GM12872 (cell line): ENCODE results near the gene CERS6.

Experiments
- TF ChIP-seq, protein P1 (sequence below): IDR thresholded peaks from 3 replicates; pipeline ENCODE4 v1.5.1; 2011; ENCODE audit warnings: low read depth, mild to moderate bottlenecking, low read length, moderate library complexity; ENCODE audit not compliant: insufficient read depth

CERS6 gene

GRCh38 chr2:168748461-168748860 is 292.4 kb downstream of the CERS6 start:
- TF ChIP-seq, protein P1, sequence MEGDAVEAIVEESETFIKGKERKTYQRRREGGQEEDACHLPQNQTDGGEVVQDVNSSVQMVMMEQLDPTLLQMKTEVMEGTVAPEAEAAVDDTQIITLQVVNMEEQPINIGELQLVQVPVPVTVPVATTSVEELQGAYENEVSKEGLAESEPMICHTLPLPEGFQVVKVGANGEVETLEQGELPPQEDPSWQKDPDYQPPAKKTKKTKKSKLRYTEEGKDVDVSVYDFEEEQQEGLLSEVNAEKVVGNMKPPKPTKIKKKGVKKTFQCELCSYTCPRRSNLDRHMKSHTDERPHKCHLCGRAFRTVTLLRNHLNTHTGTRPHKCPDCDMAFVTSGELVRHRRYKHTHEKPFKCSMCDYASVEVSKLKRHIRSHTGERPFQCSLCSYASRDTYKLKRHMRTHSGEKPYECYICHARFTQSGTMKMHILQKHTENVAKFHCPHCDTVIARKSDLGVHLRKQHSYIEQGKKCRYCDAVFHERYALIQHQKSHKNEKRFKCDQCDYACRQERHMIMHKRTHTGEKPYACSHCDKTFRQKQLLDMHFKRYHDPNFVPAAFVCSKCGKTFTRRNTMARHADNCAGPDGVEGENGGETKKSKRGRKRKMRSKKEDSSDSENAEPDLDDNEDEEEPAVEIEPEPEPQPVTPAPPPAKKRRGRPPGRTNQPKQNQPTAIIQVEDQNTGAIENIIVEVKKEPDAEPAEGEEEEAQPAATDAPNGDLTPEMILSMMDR = no peak

GRCh38 chr2:168749297-168749696 is 293.2 kb downstream of the CERS6 start:
- TF ChIP-seq, protein P1 = no peak

DNA sequence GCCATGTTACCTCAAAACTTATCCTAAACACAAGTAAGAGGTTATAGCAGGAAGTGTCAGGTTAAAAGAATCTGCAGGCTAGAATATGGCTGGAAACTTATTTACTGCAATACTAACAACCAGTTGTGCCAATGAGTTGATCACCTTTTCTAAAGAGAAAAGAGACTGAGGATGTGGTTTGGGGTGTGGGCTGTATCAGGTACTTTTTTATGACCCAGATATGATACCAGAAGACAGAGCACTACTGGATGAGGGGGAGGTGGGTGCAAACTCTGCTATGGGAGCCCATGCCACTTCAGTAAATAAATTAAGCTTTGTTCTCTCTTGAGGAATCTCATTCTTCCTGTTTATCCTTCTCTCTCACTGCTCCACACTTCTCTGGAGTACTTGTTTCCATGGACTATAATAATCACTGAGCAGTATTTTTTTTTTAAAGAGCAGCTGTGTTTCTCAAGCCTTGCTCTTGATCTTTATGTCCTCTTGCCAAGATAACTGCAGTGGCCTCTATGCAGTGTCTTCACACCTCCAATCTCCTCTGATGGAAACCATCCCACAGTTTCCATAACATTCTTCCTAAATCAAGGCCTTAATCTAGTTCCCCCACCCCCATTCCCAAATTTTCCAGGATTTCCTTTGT is 295.1 kb downstream of the CERS6 start:
- TF ChIP-seq, protein P1 = no peak

GRCh38 chr2:168752361-168752760 is 296.3 kb downstream of the CERS6 start:
- TF ChIP-seq, protein P1 = no peak

DNA sequence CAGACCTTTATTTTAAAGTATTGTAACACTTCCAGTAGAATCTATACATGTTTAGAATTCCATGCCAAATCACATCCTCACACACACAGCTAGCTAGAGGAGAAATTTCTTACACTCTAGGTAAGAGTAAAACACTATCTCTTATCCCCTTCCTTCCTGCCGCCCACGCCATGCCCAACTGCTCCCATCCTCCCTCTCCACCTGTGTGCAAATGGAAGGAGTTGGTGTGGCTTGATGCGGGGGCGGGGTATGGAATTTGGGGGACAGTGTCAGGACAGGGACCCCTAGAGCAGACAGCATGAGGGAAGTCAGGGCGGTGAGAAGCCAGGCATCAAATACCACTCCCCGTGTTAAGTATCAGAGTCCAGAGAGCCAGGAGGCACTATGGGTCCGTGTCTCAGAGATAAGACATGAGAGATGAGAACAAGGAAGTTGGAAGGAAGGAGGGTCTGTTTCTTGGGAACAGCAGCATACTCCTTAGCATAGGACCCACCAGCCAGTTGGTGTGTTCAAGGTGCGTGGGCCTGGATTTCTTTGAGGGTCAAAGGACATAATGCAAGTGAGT is 297.8 kb downstream of the CERS6 start:
- TF ChIP-seq, protein P1 = no peak

GRCh38 chr2:168757223-168757622 is 301.2 kb downstream of the CERS6 start:
- TF ChIP-seq, protein P1 = no peak

DNA sequence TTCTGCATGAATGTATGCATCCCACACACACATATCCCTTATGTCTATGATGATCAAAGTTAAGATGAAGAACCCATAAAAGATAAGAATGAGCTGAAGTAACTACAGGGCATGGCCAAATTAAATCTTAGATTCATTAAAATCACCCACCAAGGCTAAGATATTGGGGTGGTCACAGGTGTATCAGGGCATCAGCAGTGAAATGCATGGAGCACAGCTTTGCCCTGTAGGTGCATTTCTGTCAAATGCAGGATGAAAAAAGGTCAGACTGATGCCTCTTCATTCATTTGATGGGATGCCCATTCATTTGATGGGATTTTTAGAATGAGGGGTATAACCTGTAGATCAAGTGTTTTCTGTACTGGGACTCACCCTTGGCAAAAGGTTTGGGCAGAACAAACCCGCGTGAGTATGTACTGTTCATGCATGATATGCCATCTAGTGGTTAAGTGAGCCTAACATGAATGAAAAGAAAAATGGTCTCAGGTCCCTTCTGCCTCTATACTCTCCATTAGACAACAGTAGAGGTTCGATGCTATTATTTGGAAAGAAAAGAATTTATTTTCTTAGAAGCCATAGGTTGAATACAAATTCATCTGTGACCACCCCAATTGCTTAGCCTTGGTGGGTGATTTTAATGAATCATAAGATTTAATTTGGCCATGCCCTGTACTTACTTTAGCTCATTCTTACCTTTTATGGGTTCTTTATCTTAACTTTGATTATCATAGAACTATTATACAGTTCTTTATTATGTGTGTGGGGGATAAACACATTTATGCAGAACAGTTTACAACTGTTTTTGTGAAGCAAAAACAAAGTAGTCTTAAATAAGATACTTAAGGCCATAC is 303.1 kb downstream of the CERS6 start:
- TF ChIP-seq, protein P1 = peak; percentile 64; the same call in 1 of the 3 replicates
